Medulla oblongata (tissue), 1 donor: ENCODE measurements around the gene MSH4.
"Not testable (repeated sequence)": the region's sequence is repeated elsewhere in the genome, so short reads cannot be mapped to it uniquely, and the experiment has no call there.

Source experiments
- DNase-seq: peaks from one replicate; pipeline ENCODE4 v3.0.0-alpha.2; 2015; ENCODE audit errors: extremely low spot score

MSH4 gene

GRCh38 chr1:75797273-75797588 is 549 bp downstream of the MSH4 start:
- DNase-seq: no peak

- DNase-seq: no peak
Observed at GRCh38 chr1:75797606-75798216, 1.0 kb downstream of the MSH4 start.

- not testable (repeated sequence) for DNase-seq
Observed at GRCh38 chr1:75801480-75801879, 4.8 kb downstream of the MSH4 start.

GRCh38 chr1:75808921-75809320 is 12.2 kb downstream of the MSH4 start:
- no peak for DNase-seq

- not testable (repeated sequence) for DNase-seq
Observed at GRCh38 chr1:75810113-75810512, 13.4 kb downstream of the MSH4 start.

- no peak for DNase-seq
Observed at GRCh38 chr1:75811211-75811981, 14.7 kb downstream of the MSH4 start.

- no peak for DNase-seq
Observed at GRCh38 chr1:75812065-75812464, 15.4 kb downstream of the MSH4 start.

GRCh38 chr1:75823596-75823995 is 26.9 kb downstream of the MSH4 start:
- DNase-seq: not testable (repeated sequence)

- no peak for DNase-seq
Observed at GRCh38 chr1:75836528-75837100, 39.9 kb downstream of the MSH4 start.

GRCh38 chr1:75838079-75838478 is 41.4 kb downstream of the MSH4 start:
- DNase-seq: no peak

- no peak for DNase-seq
Observed at GRCh38 chr1:75841421-75841820, 44.7 kb downstream of the MSH4 start.

GRCh38 chr1:75845576-75845975 is 48.9 kb downstream of the MSH4 start:
- no peak for DNase-seq

GRCh38 chr1:75855010-75855409 is 58.3 kb downstream of the MSH4 start:
- DNase-seq: no peak

GRCh38 chr1:75855734-75856133 is 59.1 kb downstream of the MSH4 start:
- DNase-seq: no peak

- no peak for DNase-seq
Observed at GRCh38 chr1:75861831-75862230, 65.1 kb downstream of the MSH4 start.

- DNase-seq: no peak
Observed at GRCh38 chr1:75870951-75871350, 74.3 kb downstream of the MSH4 start.

- DNase-seq: no peak
Observed at GRCh38 chr1:75879985-75880384, 83.3 kb downstream of the MSH4 start.

- DNase-seq: no peak
Observed at GRCh38 chr1:75884437-75884836, 87.8 kb downstream of the MSH4 start.

GRCh38 chr1:75901371-75901770 is 104.7 kb downstream of the MSH4 start:
- no peak for DNase-seq

GRCh38 chr1:75908717-75909152 is 112.1 kb downstream of the MSH4 start:
- peak; percentile 30 for DNase-seq

- DNase-seq: no peak
Observed at GRCh38 chr1:75916834-75917233, 120.2 kb downstream of the MSH4 start.

GRCh38 chr1:75922698-75923097 is 126.0 kb downstream of the MSH4 start:
- DNase-seq: no peak

GRCh38 chr1:75932304-75932703 is 135.6 kb downstream of the MSH4 start, which contains the start of gene ASB17:
TSS of gene ASB17 (minus strand) at chr1:75932404. CDS start at chr1:75932291, 113 bp downstream.
- no peak for DNase-seq
